Bronchial epithelial cell (primary cell): Measurements from ENCODE around the gene MPPE1. TPM values are rescaled to one million over a fixed set of nuclear protein-coding genes. Genes with fewer than 3 reads are reported as not detected.

Experiments
- DNase-seq: peaks from one replicate; pipeline ENCODE4 v3.0.0-alpha.2; 2010; ENCODE audit warnings: low read depth
- FAIRE-seq: peaks from 2 replicates; lab custom pipeline; 2011; peaks lifted over from hg19 to GRCh38; lab: Jason Lieb, UNC
- H3K27me3 ChIP-seq: 2 replicates; pipeline ENCODE4 v1.5.1; 2011; ENCODE audit warnings: low read length; ENCODE audit not compliant: control insufficient read depth, insufficient read depth
- H3K36me3 ChIP-seq: 2 replicates; pipeline ENCODE4 v1.5.1; 2011; ENCODE audit warnings: low read length; ENCODE audit not compliant: control insufficient read depth, insufficient read depth
- H3K4me3 ChIP-seq: 2 replicates; pipeline ENCODE4 v1.5.1; 2011; ENCODE audit warnings: mild to moderate bottlenecking, low read depth, low read length, control low read depth
- total RNA-seq: library from RNA; depleted of rRNA; stranded (reverse); fragments of >200 nt; gene quantifications from 2 replicates; pipeline ENCODE4 v1.2.1, GENCODE V29; 2014
- TF ChIP-seq, protein P1 (sequence below): IDR thresholded peaks from 2 replicates; pipeline ENCODE4 v1.5.1; 2011; ENCODE audit warnings: mild to moderate bottlenecking, moderate library complexity, low read length, control low read depth, inconsistent platforms; ENCODE audit not compliant: insufficient read depth, severe bottlenecking

MPPE1 gene
- total RNA-seq, 1 donor from 2014 or later: 22.1 TPM

DNA sequence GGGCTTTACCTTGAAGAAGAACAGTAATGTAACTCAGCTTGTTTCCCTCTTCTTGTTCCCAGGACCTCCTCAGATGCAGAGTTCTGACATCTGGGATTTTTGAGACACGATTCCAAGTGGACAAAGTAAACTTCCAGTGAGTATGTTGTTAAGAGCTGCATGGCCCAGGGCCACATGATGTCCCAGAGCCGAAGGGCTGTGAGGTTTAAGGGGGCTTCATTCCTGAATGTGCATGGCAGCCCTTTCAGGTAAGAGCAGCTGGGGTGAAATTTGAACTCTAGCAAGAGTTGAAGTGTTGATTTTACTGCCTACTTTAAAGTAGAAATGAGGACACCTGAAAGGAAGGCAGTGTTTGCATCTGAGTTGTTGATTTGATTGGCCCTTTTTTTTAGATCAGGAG is 43.6 kb downstream of the MPPE1 start:
- H3K36me3 ChIP-seq: peaks cover 9% of the 10 kb centered on the region
- no peak overlapping the region for H3K4me3 ChIP-seq
- FAIRE-seq (no peak), DNase-seq (no peak)
- H3K27me3 ChIP-seq: no peaks in the 10 kb centered on the region
- TF ChIP-seq, protein P1, sequence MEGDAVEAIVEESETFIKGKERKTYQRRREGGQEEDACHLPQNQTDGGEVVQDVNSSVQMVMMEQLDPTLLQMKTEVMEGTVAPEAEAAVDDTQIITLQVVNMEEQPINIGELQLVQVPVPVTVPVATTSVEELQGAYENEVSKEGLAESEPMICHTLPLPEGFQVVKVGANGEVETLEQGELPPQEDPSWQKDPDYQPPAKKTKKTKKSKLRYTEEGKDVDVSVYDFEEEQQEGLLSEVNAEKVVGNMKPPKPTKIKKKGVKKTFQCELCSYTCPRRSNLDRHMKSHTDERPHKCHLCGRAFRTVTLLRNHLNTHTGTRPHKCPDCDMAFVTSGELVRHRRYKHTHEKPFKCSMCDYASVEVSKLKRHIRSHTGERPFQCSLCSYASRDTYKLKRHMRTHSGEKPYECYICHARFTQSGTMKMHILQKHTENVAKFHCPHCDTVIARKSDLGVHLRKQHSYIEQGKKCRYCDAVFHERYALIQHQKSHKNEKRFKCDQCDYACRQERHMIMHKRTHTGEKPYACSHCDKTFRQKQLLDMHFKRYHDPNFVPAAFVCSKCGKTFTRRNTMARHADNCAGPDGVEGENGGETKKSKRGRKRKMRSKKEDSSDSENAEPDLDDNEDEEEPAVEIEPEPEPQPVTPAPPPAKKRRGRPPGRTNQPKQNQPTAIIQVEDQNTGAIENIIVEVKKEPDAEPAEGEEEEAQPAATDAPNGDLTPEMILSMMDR: no peak

DNA sequence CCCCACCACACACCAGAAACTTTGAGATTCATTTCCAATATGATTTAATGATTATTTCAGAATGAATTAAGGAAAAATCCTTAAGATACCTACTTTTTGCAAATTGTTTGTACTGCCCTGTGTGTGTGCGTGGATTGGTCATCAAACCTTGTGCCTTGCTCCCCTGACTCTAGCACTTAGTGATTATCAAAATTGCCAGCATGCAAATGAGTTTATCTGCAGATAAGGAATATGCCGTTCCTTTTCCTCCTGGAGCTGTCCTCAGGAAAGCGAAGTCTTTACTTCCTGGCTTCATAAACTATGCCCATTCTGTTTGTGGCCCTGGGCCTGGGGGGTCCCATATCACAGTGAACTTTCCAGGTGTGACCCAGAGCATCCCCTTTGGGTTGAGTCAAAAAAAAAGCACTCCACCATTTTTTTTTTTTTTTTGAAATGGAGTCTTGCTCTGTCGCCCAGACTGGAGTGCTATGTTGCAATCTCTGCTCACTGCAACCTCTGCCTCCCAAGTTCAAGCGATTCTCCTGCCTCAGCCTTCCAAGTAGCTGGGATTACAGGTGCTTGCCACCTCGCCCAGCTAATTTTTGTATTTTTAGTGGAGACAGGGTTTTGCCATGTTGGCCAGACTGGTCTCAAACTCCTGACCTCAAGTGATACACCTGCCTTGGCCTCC is 45.5 kb downstream of the MPPE1 start:
- no peak for FAIRE-seq
- TF ChIP-seq, protein P1: no peak
- Histone ChIP-seq H3K4me3 (no peak overlapping the region), H3K27me3 (no peaks in the 10 kb centered on the region), H3K36me3 (peaks cover 5% of the 10 kb centered on the region)
- DNase-seq: no peak

DNA sequence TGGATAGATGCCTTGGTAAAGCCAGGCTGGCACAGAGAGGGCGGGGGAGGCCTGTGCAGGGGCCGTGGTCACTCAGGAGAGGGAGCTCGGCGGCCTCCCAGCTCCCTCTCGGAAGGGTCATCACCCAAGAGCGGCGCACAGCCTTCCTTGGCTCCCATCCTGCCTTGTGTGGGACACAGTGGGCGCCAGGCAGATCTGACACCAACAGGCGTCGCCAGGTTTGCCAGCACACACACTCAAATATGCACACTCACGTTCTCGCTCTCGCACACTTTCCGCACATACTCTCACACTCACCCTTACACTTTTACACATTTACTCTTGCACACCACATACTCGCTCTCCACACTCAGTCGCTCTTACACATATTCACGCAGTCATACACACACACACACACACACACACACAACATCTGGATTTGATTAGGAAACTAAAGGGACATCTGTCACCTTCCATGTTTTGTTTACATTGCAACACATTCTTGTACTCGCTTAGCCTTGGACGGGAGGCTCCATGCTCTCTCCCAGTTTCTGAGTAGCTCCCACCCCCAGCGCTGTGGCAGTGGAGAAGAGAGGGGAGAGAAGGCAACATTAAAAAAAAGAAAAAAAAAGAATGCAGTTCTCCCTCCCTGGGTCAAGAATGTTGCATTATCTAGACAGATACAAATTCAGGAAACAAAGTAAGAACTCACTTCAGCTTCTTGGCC is 46.4 kb downstream of the MPPE1 start:
- no peak for FAIRE-seq
- Histone ChIP-seq H3K4me3 (no peak overlapping the region), H3K27me3 (no peaks in the 10 kb centered on the region), H3K36me3 (peaks cover 2% of the 10 kb centered on the region)
- DNase-seq: no peak
- TF ChIP-seq, protein P1: no peak

DNA sequence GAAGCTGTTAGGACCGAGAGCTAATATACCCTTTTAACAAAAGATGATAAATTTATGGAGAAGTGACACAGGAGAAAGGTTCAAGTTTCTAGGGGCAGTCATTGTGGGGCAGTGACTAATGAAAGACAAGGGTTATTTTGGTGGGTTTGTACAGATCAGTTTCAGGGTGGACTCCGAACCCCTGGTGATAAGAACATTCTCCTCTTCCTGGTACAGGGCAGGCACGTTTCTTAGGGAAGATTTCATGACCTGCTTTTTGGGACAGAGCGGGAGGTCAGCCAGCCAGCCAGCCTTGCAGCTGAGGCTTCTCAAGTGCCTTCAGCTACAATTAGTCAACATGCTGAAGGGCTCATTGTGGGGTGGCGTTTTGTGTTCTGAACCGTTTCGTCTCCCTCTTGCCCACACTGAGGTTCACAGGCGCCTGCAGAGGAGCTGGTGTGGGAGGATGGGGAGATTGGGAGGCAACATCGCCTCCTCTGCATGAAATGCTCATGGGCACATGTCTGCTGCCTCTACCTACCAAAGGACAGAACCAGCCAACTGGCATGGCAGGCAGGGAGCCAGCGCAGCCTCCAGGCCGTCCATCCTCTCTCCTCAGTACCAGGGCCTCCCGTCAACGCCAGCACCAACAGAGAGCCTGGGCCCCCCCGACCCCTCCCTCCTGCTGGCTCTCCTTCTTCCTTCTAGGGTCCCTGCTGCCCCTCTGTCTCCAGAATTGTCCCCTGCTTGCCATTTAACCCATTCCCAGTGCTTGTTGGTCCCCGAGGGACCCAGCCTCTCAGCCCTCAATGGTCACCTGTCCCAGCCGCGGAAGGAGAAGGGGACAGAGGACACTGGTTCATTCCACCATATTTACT is 47.3 kb downstream of the MPPE1 start:
- H3K27me3 ChIP-seq: no peaks in the 10 kb centered on the region
- H3K4me3 ChIP-seq: no peak overlapping the region
- no peaks in the 10 kb centered on the region for H3K36me3 ChIP-seq
- TF ChIP-seq, protein P1: no peak
- peak; percentile 10 for DNase-seq
- no peak for FAIRE-seq

DNA sequence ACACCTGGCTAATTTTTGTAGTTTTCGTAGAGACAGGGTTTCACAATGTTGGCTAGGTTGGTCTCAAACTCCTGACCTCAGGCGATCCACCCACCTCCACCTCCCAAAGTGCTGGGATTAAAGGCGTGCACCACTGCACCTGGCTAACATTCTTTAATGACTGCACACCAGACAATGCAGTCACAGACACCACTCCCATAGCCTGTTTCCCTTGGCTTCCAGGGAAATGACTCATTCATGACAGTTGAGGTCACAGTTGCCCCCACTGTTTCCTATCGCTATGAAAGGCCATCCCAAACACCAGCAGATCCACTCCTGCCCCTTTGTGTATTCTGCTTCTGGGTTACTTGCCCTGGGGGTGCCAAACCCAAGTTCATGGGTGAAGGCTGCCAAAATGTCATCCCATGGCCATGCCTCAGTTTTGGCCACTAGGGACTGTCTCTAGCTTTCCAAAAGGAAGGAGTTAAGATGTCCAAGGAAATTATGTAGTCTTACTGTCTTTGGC is 48.2 kb downstream of the MPPE1 start:
- Histone ChIP-seq H3K27me3 (no peaks in the 10 kb centered on the region), H3K36me3 (no peaks in the 10 kb centered on the region), H3K4me3 (no peak overlapping the region)
- peak; percentile 100 for FAIRE-seq
- peak; percentile 99 for DNase-seq
- TF ChIP-seq, protein P1: peak; percentile 31
